HK-2 (cell line): ENCODE measurements around the gene BIRC3.
"Not testable (repeated sequence)": the region's sequence is repeated elsewhere in the genome, so short reads cannot be mapped to it uniquely, and the experiment has no call there.

Experiments used
- DNase-seq: peaks from one replicate; pipeline ENCODE4 v3.0.0-alpha.2; 2018; ENCODE audit not compliant: unreplicated experiment

Gene BIRC3

GRCh38 chr11:102295045-102295444, 22.2 kb upstream of the BIRC3 start:
- DNase-seq, result no peak

GRCh38 chr11:102296757-102297156, 20.5 kb upstream of the BIRC3 start:
- not testable (repeated sequence) for DNase-seq

DNA sequence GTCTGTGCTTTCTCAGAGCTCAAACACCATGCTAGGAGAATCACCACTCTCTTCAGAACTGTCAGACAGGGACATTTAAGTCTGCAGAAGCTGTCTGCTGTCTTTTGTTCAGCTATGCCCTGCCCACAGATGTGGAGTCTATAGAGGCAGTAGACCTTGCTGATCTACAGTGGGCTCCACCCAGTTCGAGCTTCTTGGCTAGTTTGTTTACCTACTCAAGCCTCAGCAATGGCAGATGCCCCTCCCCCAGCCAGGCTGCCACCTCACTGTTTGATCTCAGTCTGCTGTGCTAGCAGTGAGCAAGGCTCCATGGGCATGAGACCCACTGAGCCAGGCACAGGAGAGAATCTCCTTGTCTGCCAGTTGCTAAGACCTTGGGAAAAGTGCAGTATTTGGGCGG, 16.4 kb upstream of the BIRC3 start:
- DNase-seq, result not testable (repeated sequence)

GRCh38 chr11:102302241-102302640, 15.0 kb upstream of the BIRC3 start:
- DNase-seq, result no peak

GRCh38 chr11:102304686-102305085, 12.6 kb upstream of the BIRC3 start:
- no peak for DNase-seq

DNA sequence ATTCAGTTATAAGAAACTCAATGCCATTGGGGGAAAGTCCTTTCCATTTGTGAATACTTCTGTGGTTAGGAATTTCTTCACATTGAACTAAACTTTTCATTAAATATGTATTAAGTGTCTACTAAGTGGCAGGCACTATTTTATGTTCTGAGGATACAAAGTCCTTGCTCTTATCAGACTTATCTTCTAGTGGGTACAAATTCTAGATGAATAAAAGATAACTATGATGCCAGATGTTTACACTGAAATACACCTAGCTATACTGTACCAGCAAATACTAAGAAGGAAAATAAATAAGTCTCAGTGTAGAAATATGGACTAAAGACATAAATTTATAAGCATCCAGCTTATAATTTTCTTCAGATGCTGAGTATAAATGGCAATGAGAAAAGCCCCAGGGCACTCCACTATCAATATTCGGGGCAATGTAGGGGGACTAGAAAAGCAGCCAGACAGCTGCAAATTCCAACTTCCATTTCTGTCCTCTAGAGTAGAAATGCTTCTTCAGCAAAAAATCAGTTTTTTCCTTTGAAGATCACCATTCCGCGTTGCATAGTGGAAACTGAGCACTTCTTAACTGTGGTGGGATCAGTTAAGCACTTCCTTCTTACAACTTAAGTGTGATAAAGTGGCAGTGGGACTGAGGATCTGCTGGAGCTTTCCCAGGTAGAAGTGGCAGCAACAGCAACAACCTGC, 11.8 kb upstream of the BIRC3 start:
- no peak for DNase-seq

- no peak for DNase-seq
These were observed 11.2 kb upstream of the BIRC3 start for GRCh38 chr11:102306048-102306597.

GRCh38 chr11:102306817-102307726, 10.2 kb upstream of the BIRC3 start:
- DNase-seq, result no peak

DNA sequence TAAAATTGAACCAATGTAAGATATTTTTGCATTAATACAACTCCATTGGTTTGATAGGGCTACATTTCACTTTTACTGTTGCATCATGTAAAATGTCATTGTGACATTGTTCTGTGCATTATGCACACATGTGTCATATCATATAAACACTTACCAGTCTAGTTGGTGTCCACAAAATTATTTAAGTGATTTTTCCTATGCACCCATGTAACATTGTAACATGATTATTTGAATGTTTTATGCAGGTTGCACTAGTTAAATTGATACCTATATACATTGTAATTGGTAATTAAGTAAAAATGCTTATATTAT, 9.6 kb upstream of the BIRC3 start:
- no peak for DNase-seq

- no peak for DNase-seq
These were observed 7.4 kb upstream of the BIRC3 start for GRCh38 chr11:102309621-102310541.

DNA sequence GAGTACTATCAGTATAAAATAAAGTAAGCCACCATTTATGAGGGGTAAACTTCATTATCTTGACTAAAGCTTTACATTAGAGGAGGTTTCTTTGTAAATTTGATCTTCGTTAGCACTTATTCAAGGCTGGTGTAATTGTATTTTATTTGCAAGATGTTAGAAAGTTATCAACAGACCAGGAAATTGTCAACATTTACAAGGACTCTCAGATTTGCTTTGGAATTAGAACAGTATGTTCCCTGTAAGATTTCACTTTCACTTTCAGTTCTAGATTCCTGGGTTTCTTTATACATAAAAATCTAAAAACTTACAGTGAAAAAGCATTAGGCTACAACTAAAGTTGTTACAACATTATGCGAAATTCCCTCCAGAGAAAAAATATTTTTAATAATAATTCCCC, 4.6 kb upstream of the BIRC3 start:
- DNase-seq, result no peak

- no peak for DNase-seq
These were observed 3.9 kb upstream of the BIRC3 start for GRCh38 chr11:102313238-102313940.

DNA sequence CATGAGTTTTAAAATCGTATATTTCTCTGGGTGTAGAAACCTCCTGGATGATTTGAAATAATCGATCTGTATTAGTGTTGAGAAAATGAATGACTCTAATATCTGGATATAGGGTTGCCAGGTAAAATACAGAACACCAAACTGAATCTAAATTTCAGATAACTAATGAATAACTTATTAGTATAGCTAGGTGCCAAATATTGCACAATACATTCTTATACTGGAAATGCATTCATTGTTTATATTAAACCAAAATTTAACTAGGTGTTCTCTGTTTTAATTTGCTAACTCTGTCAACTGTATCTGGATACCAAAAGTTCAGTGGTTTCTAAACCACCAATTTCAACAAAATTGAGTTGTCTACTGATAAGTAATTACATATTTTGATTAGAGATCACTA, 2.5 kb upstream of the BIRC3 start:
- no peak for DNase-seq

GRCh38 chr11:102316346-102316904, 859 bp upstream of the BIRC3 start:
- DNase-seq, result no peak

DNA sequence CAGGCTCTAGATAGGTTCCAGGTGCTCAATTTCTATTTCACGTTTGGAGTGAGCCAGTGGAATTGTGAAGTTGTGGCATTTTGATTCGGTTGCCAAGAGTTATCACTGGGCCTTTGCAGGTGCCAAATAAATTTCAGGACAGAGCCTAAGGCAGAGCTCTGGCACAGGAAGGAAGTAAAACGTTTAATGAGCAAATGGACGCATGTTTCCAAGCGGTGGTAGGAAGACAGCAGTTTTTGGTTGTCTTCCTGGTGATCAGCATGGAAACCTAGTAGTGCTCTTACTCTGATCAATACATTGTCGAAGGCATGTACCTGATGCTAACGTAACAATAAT, 452 bp downstream of the BIRC3 start:
- no peak for DNase-seq

DNA sequence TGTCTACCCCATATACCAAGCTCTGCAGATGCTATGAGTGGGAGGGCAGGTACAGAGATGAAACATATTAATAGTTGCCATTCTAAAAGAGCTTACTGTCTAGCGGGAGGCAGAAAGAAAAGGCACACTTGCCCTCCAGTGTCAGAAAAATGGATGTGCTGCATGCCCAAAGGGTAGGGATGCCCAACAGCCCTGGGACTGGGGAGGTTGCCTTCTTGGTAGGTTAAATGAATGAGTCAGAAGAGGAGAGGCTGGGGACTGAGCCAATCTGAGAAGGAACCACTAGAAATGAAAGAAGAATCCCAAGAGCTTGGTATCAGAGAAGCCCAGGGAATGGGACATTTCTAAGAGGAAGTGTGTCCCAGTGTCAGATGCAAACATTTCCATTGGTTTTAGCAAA, 1.2 kb downstream of the BIRC3 start:
- DNase-seq, result peak; percentile 21

- DNase-seq, result no peak
These were observed 2.3 kb downstream of the BIRC3 start for GRCh38 chr11:102319544-102319943.

- DNase-seq, result no peak
These were observed 2.9 kb downstream of the BIRC3 start for GRCh38 chr11:102320188-102320587.

GRCh38 chr11:102320679-102321078, 3.4 kb downstream of the BIRC3 start:
- DNase-seq, result no peak

DNA sequence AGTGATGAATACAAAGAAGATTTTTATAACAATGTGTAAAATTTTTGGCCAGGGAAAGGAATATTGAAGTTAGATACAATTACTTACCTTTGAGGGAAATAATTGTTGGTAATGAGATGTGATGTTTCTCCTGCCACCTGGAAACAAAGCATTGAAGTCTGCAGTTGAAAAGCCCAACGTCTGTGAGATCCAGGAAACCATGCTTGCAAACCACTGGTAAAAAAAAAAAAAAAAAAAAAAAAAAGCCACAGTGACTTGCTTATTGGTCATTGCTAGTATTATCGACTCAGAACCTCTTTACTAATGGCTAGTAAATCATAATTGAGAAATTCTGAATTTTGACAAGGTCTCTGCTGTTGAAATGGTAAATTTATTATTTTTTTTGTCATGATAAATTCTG, 5.3 kb downstream of the BIRC3 start:
- no peak for DNase-seq
